ENCODE data around the gene PEX7.

DNA sequence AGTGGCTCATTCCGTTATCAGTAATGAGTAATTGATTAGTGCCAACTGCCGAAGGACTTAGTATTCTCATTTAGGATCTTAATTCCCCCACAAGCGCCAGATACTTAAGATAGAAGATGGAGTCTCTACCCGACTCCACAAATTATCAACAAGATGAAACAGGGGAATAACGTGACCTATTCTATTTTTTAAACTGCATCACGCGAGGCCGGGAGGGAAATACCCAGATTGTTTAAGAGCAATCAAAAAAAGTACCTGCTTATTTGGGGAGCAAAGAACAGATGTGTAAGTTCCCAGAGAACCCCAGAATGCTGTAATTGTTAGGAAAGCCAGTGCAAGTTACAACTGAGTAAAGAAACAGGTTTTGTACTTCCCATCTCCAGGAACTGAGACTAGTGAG, 29.0 kb upstream of the PEX7 start:
- no peak for TF ChIP-seq EZH2 (IDR thresholded peaks at IDR 0.05)
- TF ChIP-seq POLR2AphosphoS5 (IDR thresholded peaks at IDR 0.05; ENCODE audit: borderline replicate concordance, low read depth, low read length) = no peak

Measured in SK-N-MC (cell line).